Vagina (tissue), 2 donors: ENCODE data around the gene OR1L6. TPM values are rescaled to one million over a fixed set of nuclear protein-coding genes. Genes with fewer than 3 reads are reported as not detected.

Source experiments
- DNase-seq, 2 donors: peaks; one replicate each; pipeline ENCODE4 v3.0.0-alpha.2; 2017; ENCODE audit errors: extremely low spot score in 2 of 2
- H3K27ac ChIP-seq: fragments of 200-600 bp; sonication (generic); one replicate; pipeline ENCODE4 v1.5.1; 2019
- H3K27me3 ChIP-seq: fragments of 200-600 bp; sonication (generic); one replicate; pipeline ENCODE4 v1.5.1; 2019
- H3K36me3 ChIP-seq, 2 donors: fragments of 200-600 bp; sonication (generic); one replicate each; pipeline ENCODE4 v1.5.1; 2017 to 2019
- H3K4me1 ChIP-seq: fragments of 200-600 bp; sonication (generic); one replicate; pipeline ENCODE4 v1.5.1; 2019
- H3K4me3 ChIP-seq, 2 donors: fragments of 200-600 bp; sonication (generic); 1 replicate in 1 of 2; 2 replicates in 1 of 2; pipeline ENCODE4 v1.5.1; 2016 to 2019
- H3K9me3 ChIP-seq: fragments of 200-600 bp; sonication (generic); one replicate; pipeline ENCODE4 v1.5.1; 2019
- POLR2A ChIP-seq, 2 donors: fragments of 450-650 bp; IDR thresholded peaks; one replicate each; pipeline ENCODE4 v1.6.1; 2017; ENCODE audit warnings: antibody characterized with exemption in 2 of 2, mild to moderate bottlenecking in 2 of 2, moderate library complexity in 2 of 2
- POLR2AphosphoS5 ChIP-seq, 2 donors: sonication (generic); formaldehyde crosslinking; IDR thresholded peaks; one replicate each; pipeline ENCODE4 v1.9.0; 2017; ENCODE audit warnings: antibody characterized with exemption in 2 of 2, mild to moderate bottlenecking in 2 of 2, low read depth in 1 of 2; ENCODE audit not compliant: insufficient read depth in 1 of 2
- intact Hi-C: fragments of 100-400 bp; cut with DNase I; formaldehyde crosslinking; loops from one replicate; pipeline ENCODE4 v1.15.1; 2023
- total RNA-seq: library from RNA; depleted of rRNA; stranded (reverse); fragments of >200 nt; gene quantifications from one replicate; pipeline ENCODE4 v1.2.3, GENCODE V29; 2016
- TF ChIP-seq, protein P1 (sequence below), 3 experiments: fragments of 450-650 bp in 2 of 3; fragments of 200-600 bp in 1 of 3; sonication (generic) in 1 of 3; IDR thresholded peaks; one replicate each; pipeline ENCODE4 v1.5.1; 2017 to 2019; ENCODE audit warnings: antibody characterized with exemption in 3 of 3, mild to moderate bottlenecking in 2 of 3, moderate library complexity in 2 of 3

The OR1L6 gene
- total RNA-seq, 1 donor from 2014 or later: not detected

DNA sequence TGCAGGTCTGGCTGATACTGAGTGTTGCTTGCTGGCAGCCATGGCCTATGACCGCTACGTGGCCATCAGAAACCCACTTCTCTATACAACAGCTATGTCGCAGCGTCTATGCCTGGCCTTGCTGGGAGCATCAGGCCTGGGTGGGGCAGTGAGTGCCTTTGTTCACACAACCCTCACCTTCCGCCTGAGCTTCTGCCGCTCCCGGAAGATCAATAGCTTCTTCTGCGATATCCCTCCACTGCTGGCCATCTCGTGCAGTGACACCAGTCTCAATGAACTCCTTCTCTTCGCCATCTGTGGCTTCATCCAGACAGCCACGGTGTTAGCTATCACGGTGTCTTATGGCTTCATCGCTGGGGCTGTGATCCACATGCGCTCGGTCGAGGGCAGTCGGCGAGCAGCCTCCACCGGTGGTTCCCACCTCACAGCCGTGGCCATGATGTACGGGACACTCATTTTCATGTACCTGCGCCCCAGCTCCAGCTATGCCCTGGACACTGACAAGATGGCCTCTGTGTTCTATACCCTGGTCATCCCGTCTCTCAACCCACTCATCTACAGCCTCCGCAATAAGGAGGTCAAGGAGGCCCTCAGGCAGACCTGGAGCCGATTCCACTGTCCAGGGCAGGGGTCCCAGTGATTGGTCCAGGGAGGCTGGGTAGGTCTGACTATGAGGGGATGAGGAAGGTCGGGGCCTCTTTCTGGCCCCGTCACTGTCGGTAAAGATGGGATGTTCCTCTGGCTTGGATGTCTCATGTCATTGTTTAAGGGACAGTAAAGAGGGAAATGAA lies 47.3 kb downstream of the OR1L6 start:
- no peak overlapping the region for H3K27ac ChIP-seq

DNA sequence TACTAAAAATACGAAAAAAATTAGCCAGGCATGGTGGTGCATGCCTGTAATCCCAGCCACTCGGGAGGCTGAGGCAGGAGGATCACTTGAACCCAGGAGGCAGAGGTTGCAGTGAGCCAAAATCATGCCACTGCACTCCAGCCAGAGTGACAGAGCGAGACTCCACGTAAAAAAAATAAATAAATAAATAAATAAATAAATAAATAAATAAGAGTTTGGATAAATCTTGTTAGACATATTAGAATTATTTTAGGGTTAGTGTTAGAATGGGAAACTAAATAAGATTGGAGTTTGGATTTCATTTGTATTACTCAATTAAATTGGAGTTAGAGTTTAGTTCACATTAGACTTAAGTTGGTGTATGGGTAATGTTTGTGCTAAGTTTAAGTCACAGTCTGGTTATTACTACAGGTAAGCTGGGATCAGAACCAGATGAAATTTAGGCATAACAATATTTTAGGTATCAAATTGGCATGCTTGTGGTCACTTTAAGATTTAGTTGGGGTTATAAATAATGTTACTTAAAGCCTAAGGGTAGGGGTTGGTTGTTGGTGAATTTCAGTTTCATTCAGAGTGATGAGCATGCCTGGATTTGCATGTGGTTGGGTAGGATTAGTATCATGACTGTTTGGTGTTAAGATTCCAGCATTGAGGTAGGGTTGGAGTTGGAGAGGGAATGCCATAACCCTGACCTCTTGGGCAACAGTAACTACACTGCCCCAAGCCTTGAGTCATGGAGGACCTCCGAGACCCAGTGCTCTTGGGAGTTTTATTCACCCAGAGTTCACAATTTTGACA lies 50.0 kb downstream of the OR1L6 start:
- TF ChIP-seq, protein P1, sequence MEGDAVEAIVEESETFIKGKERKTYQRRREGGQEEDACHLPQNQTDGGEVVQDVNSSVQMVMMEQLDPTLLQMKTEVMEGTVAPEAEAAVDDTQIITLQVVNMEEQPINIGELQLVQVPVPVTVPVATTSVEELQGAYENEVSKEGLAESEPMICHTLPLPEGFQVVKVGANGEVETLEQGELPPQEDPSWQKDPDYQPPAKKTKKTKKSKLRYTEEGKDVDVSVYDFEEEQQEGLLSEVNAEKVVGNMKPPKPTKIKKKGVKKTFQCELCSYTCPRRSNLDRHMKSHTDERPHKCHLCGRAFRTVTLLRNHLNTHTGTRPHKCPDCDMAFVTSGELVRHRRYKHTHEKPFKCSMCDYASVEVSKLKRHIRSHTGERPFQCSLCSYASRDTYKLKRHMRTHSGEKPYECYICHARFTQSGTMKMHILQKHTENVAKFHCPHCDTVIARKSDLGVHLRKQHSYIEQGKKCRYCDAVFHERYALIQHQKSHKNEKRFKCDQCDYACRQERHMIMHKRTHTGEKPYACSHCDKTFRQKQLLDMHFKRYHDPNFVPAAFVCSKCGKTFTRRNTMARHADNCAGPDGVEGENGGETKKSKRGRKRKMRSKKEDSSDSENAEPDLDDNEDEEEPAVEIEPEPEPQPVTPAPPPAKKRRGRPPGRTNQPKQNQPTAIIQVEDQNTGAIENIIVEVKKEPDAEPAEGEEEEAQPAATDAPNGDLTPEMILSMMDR (IDR thresholded peaks at IDR 0.05): no peak
- Histone ChIP-seq H3K36me3 (no peaks in the 10 kb centered on the region), H3K4me3 (no peak overlapping the region), H3K4me1 (no peaks in the 10 kb centered on the region), H3K9me3 (no peaks in the 10 kb centered on the region), H3K27me3 (no peaks in the 10 kb centered on the region), H3K27ac (no peak overlapping the region)
- DNase-seq: no peak
- intact Hi-C loops: no loop called here

More for the DNA sequence above, 47.3 kb downstream of the OR1L6 start:
- no peaks in the 10 kb centered on the region for H3K27me3 ChIP-seq
- no peaks in the 10 kb centered on the region for H3K9me3 ChIP-seq
- H3K4me3 ChIP-seq: no peak overlapping the region
- no peaks in the 10 kb centered on the region for H3K4me1 ChIP-seq
- TF ChIP-seq, protein P1 (IDR thresholded peaks at IDR 0.05): no peak
- TF ChIP-seq POLR2AphosphoS5 (IDR thresholded peaks at IDR 0.05; ENCODE audit: insufficient read depth in 1 of 2, low read depth in 1 of 2) (no peak), POLR2A (IDR thresholded peaks at IDR 0.05) (no peak)
- intact Hi-C loops: loop anchor here (10.0 kb wide), 1 partner anchor 855 kb away; no protein-coding TSS in a partner anchor
- no peak for DNase-seq
- H3K36me3 ChIP-seq: no peaks in the 10 kb centered on the region

DNA sequence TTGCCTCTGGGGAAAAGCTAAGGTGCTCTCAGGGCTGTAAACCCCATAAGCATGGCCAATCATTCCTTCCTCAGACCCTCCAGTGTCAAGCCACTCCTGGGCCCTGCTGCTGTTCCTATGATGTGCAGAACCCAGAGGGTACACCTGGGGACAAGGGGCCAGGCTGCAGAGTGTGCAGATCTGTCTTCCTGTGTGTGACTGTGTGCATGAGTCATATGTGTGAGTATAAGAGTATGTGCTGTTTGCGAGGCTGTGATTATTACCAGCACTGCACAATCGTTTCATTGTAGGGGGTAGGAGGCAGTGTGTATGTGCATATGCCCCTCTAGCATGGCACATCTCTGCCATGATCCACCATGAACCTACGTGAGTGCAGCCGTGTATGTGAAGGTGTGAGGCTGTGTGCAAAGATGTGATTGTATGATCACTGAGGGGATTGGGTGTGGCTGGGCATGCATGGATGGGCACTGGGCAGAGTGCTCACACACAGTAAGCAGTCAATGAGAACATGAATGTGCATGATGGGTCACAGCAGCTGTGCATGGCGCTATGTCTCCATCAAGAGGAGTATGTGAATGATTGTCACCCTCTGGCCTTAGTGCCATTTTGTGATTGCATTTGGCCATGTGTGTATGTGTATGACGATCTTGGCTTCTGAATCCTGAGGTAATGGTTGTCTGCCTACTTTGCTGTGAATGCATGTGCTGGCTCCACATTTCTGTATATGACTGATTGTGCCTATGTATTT lies 55.4 kb downstream of the OR1L6 start:
- DNase-seq: no peak
- intact Hi-C loops: no loop called here
- no peak for TF ChIP-seq POLR2AphosphoS5 (IDR thresholded peaks at IDR 0.05; ENCODE audit: insufficient read depth in 1 of 2, low read depth in 1 of 2)
- TF ChIP-seq POLR2A (IDR thresholded peaks at IDR 0.05): no peak
- TF ChIP-seq, protein P1 (IDR thresholded peaks at IDR 0.05): no peak
- no peak overlapping the region for H3K27ac ChIP-seq
- no peaks in the 10 kb centered on the region for H3K36me3 ChIP-seq
- H3K4me1 ChIP-seq: no peaks in the 10 kb centered on the region
- H3K4me3 ChIP-seq: no peak overlapping the region
- no peaks in the 10 kb centered on the region for H3K27me3 ChIP-seq
- no peaks in the 10 kb centered on the region for H3K9me3 ChIP-seq

Other genes with a start within 250 kb of the OR1L6 start
- not detected for gene OR1J2, start 231.5 kb upstream of the OR1L6 start, total RNA-seq
- not detected for gene OR1J4, start 223.2 kb upstream of the OR1L6 start, total RNA-seq
- not detected for gene OR1N1, start 215.0 kb upstream of the OR1L6 start, total RNA-seq
- gene OR1N2, start 189.2 kb upstream of the OR1L6 start, total RNA-seq: not detected
- gene OR1L8, start 158.9 kb upstream of the OR1L6 start, total RNA-seq: 0.74 TPM
- gene OR1Q1, start 127.6 kb upstream of the OR1L6 start, total RNA-seq: not detected
- gene OR1B1, start 84.7 kb upstream of the OR1L6 start, total RNA-seq: not detected
- not detected for gene OR1L1, start 80.6 kb upstream of the OR1L6 start, total RNA-seq
- not detected for gene OR1L3, start 67.2 kb upstream of the OR1L6 start, total RNA-seq
- gene OR1L4, start 18.3 kb upstream of the OR1L6 start, total RNA-seq: not detected
- gene OR5C1, start 46.6 kb downstream of the OR1L6 start, total RNA-seq: not detected
- gene OR1K1, start 57.8 kb downstream of the OR1L6 start, total RNA-seq: not detected
- gene PDCL, start 86.3 kb downstream of the OR1L6 start, total RNA-seq: 17.7 TPM
- gene RC3H2, start 163.1 kb downstream of the OR1L6 start, total RNA-seq: 37.6 TPM
- gene ZBTB6, start 171.0 kb downstream of the OR1L6 start, total RNA-seq: 5.9 TPM
- gene ZBTB26, start 189.2 kb downstream of the OR1L6 start, total RNA-seq: 7.9 TPM
- 60.2 TPM for gene RABGAP1, start 198.7 kb downstream of the OR1L6 start, total RNA-seq